ENCODE data around the gene DMD.
"Not testable (repeated sequence)": the region's sequence is repeated elsewhere in the genome, so short reads cannot be mapped to it uniquely, and the experiment has no call there.

The DMD gene

GRCh38 chrX:31423609-31424189 lies 1787.7 kb downstream of the DMD start:
- DNase-seq (ENCODE audit: low spot score) = peak; percentile 56

GRCh38 chrX:31421441-31421840 lies 1789.9 kb downstream of the DMD start:
- no peak for DNase-seq (ENCODE audit: low spot score)

GRCh38 chrX:31420711-31421151 lies 1790.6 kb downstream of the DMD start:
- peak; percentile 0 for DNase-seq (ENCODE audit: low spot score)

- peak; percentile 2 for DNase-seq (ENCODE audit: low spot score)
Observed at GRCh38 chrX:31420302-31420701, 1791.0 kb downstream of the DMD start.

- DNase-seq (ENCODE audit: low spot score) = no peak
Observed at GRCh38 chrX:31397119-31397518, 1814.2 kb downstream of the DMD start.

- no peak for DNase-seq (ENCODE audit: low spot score)
Observed at GRCh38 chrX:31392513-31392912, 1818.8 kb downstream of the DMD start.

- no peak for DNase-seq (ENCODE audit: low spot score)
Observed at GRCh38 chrX:31388946-31389345, 1822.4 kb downstream of the DMD start.

- no peak for DNase-seq (ENCODE audit: low spot score)
Observed at GRCh38 chrX:31384471-31384870, 1826.9 kb downstream of the DMD start.

- no peak for DNase-seq (ENCODE audit: low spot score)
Observed at GRCh38 chrX:31383991-31384390, 1827.4 kb downstream of the DMD start.

- not testable (repeated sequence) for DNase-seq (ENCODE audit: low spot score)
Observed at GRCh38 chrX:31378973-31379372, 1832.4 kb downstream of the DMD start.

GRCh38 chrX:31377821-31378220 lies 1833.5 kb downstream of the DMD start:
- not testable (repeated sequence) for DNase-seq (ENCODE audit: low spot score)

- DNase-seq (ENCODE audit: low spot score) = no peak
Observed at GRCh38 chrX:31376408-31377022, 1834.8 kb downstream of the DMD start.

GRCh38 chrX:31374786-31375185 lies 1836.6 kb downstream of the DMD start:
- DNase-seq (ENCODE audit: low spot score) = no peak

GRCh38 chrX:31371956-31372355 lies 1839.4 kb downstream of the DMD start:
- DNase-seq (ENCODE audit: low spot score) = no peak

GRCh38 chrX:31367816-31368215 lies 1843.5 kb downstream of the DMD start:
- DNase-seq (ENCODE audit: low spot score) = no peak

- no peak for DNase-seq (ENCODE audit: low spot score)
Observed at GRCh38 chrX:31366041-31366440, 1845.3 kb downstream of the DMD start.

GRCh38 chrX:31356275-31357212 lies 1854.8 kb downstream of the DMD start:
- DNase-seq (ENCODE audit: low spot score) = no peak

GRCh38 chrX:31355206-31355955 lies 1856.0 kb downstream of the DMD start:
- DNase-seq (ENCODE audit: low spot score) = no peak

- no peak for DNase-seq (ENCODE audit: low spot score)
Observed at GRCh38 chrX:31353095-31353494, 1858.3 kb downstream of the DMD start.

- DNase-seq (ENCODE audit: low spot score) = no peak
Observed at GRCh38 chrX:31350808-31351074, 1860.6 kb downstream of the DMD start.

GRCh38 chrX:31349515-31349914 lies 1861.8 kb downstream of the DMD start:
- no peak for DNase-seq (ENCODE audit: low spot score)

GRCh38 chrX:31340587-31340986 lies 1870.8 kb downstream of the DMD start:
- no peak for DNase-seq (ENCODE audit: low spot score)

- DNase-seq (ENCODE audit: low spot score) = no peak
Observed at GRCh38 chrX:31338991-31339350, 1872.4 kb downstream of the DMD start.
